Pancreas (tissue), 10 donors: ENCODE data around the gene ACTL10. TPM values are rescaled to one million over a fixed set of nuclear protein-coding genes. Genes with fewer than 3 reads are reported as not detected.

Experiments used
- ATAC-seq, 4 donors: fragments of 200-7000 bp; cut with Tn5 transposase; one replicate each; pipeline versions ENCODE4 v1.8.0 to v1.9.1; 2020; ENCODE audit warnings: mild to moderate bottlenecking in 4 of 4, moderate library complexity in 4 of 4
- DNase-seq, 6 donors: peaks; one replicate each; pipeline ENCODE4 v3.0.0-alpha.2; 2020
- FAIRE-seq: peaks from 2 replicates; lab custom pipeline; 2012; peaks lifted over from hg19 to GRCh38; lab: Jason Lieb, UNC
- H3K27ac ChIP-seq, 4 donors: fragments of 200-600 bp; sonication (generic); 1 replicate in 3 of 4; 2 replicates in 1 of 4; pipeline versions ENCODE4 v1.5.0 to v1.8.0; 2020
- H3K27me3 ChIP-seq, 4 donors: fragments of 200-600 bp; one replicate each; pipeline ENCODE4 v1.8.0; 2021
- H3K36me3 ChIP-seq, 3 donors: fragments of 200-600 bp; sonication (generic) in 1 of 3; one replicate each; pipeline versions ENCODE4 v1.5.0 to v1.8.0; 2020 to 2021
- H3K4me1 ChIP-seq, 3 donors: fragments of 200-600 bp; one replicate each; pipeline ENCODE4 v1.8.0; 2021
- H3K4me3 ChIP-seq, 4 donors: fragments of 200-600 bp; sonication (generic) in 2 of 4; one replicate each; pipeline versions ENCODE4 v1.5.0 to v1.8.0; 2020 to 2021
- H3K9me3 ChIP-seq, 4 donors: fragments of 200-600 bp; one replicate each; pipeline ENCODE4 v1.8.0; 2021
- WGBS, 2 donors: extraction: QIAGEN DNeasy Blood & Tissue Kit; methylation state at CpG; one replicate each; pipeline ENCODE4 v1.1.7; 2013; 5-methylcytosine and 5-hydroxymethylcytosine counted together
- intact Hi-C, 3 donors: fragments of 100-400 bp; cut with DNase I; formaldehyde crosslinking; loops; one replicate each; pipeline versions ENCODE4 v1.11.1 to v1.14.2; 2022
- polyA plus RNA-seq, 2 donors: library from polyadenylated mRNA; stranded (reverse); fragments of 200-250 nt; gene quantifications; one replicate each; pipeline ENCODE4 v1.2.3, GENCODE V29; 2013
- total RNA-seq, 6 donors: library from RNA; stranded (reverse); fragmentation: NEBNext Ultra II Directional in 4 of 6; extraction: Animal tissue kit (Norgen Biotek cat#: 25700) in 4 of 6; gene quantifications; one replicate each; pipeline versions ENCODE4 v1.2.1 to v1.2.4, GENCODE V29; 2021 to 2023
- TF ChIP-seq, protein P1 (sequence below), 4 donors: fragments of 200-600 bp; sonication (generic) in 3 of 4; IDR thresholded peaks; one replicate each; pipeline versions ENCODE4 v1.5.0 to v1.8.0; 2021; ENCODE audit warnings: antibody characterized with exemption in 4 of 4
- donor health status: healthy with polysubstance abuse.
- donor health status: DM: no; HTN: no; CAD: no; lungs with moderate emphysema.
- donor health status: DM: no; HTN: no; CAD: no.
- donor health status: control.
- donor health status: control.
- donor health status: Bipolar disorder and iron deficiency.
- donor health status: DM: yes; HTN: yes; CAD: no.
- donor health status: DM: no; HTN: no; CAD: no.
- donor health status: DM: no; HTN: no; CAD: no.
- donor health status: DM: yes; HTN: yes; CAD: no.

The ACTL10 gene
- total and polyA plus RNA-seq, 8 donors: 1.6 to 3.5 (median 2.6) TPM

DNA sequence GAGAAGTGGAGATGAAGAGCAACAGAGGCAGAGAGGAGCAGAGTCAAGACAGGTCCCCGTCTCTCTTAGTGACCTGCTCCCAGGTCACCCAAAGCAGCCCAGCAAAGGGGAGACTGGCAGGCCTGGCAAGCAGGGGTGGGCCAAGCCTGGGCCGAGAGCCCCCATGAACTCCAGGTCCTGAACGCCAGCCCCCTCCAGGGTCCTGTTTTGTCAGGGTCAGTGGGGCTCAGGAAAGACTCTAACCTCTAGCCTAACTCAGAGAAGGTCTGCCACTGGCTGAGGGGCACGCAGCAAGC is 6.3 kb downstream of the ACTL10 start:
- FAIRE-seq: no peak
- Histone ChIP-seq H3K27ac (no peak overlapping the region), H3K36me3 (no peaks in the 10 kb centered on the region), H3K9me3 (no peaks in the 10 kb centered on the region), H3K27me3 (no peaks in the 10 kb centered on the region), H3K4me1 (peaks cover 0 to 9% (median 0%) of the 10 kb centered on the region in 3 donors), H3K4me3 (peak overlapping the region in 2 of 4 donors; percentile 72 to 73)
- ATAC-seq: no peak
- 39 to 71% methylated on average over 4 of the region's 4 CpGs for WGBS, 2 donors
- intact Hi-C loops: loop anchor here in 2 of 3 donors (5.0 to 10.0 kb wide), 2 partner anchors 132 to 221 kb away; no protein-coding TSS in a partner anchor
- DNase-seq: peak in 1 of 6 donors; percentile 4
- TF ChIP-seq, protein P1, sequence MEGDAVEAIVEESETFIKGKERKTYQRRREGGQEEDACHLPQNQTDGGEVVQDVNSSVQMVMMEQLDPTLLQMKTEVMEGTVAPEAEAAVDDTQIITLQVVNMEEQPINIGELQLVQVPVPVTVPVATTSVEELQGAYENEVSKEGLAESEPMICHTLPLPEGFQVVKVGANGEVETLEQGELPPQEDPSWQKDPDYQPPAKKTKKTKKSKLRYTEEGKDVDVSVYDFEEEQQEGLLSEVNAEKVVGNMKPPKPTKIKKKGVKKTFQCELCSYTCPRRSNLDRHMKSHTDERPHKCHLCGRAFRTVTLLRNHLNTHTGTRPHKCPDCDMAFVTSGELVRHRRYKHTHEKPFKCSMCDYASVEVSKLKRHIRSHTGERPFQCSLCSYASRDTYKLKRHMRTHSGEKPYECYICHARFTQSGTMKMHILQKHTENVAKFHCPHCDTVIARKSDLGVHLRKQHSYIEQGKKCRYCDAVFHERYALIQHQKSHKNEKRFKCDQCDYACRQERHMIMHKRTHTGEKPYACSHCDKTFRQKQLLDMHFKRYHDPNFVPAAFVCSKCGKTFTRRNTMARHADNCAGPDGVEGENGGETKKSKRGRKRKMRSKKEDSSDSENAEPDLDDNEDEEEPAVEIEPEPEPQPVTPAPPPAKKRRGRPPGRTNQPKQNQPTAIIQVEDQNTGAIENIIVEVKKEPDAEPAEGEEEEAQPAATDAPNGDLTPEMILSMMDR (IDR thresholded peaks at IDR 0.05): no peak

DNA sequence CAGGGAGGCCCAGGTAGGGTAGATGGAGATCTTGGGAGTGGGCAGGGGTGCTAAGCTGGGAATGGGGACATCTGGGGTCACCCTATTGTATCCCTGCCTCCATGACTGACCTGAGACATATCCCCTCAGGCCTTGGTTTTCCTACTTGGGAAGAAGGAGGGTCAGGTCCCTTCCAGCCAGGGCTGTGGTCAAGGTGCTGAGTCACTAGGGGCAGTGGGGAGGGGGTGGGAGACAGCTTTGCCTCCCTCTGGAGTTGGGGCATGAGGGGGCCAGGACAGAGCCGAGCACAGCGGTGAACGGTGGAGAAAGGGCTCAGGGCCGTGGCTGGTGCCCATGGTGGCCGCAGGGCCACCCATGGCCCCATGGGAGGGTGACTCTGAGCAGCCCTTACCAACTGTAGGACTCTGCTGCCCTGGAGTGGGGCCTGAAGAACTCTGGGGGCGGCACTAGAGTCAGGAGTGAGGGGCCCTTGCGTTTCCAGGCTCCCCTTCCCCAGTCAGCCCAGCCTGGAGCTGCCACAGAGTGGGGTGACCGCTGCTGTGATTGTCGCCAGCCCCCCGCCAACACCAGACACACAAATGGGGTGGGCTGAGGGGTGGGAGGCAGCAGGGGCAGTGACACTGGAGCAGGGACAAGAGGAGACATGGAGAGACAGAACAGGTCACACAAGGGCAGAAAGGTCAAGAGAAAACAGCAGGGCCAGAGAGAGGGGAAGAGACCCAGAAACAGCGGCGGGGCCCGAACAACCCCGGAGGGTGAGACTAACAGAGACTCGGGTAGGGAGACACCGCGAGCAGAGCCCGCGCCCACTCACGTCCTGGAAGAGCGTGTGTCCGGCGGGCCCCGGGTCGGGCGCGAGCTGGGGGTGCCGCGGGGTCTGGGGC is 6.9 kb downstream of the ACTL10 start:
- H3K27me3 ChIP-seq: no peaks in the 10 kb centered on the region
- H3K27ac ChIP-seq: peak overlapping the region in 3 of 4 donors; percentile 28 to 55 (median 52)
- peak; percentile 7 to 23 (median 13) for ATAC-seq
- peak in 1 of 6 donors; percentile 5 for DNase-seq
- whole genome bisulfite sequencing, 2 donors: 10 to 17% methylated on average over 15 to 29 of the region's 29 CpGs
- FAIRE-seq: no peak
- H3K9me3 ChIP-seq: no peaks in the 10 kb centered on the region
- peaks cover 0 to 9% (median 0%) of the 10 kb centered on the region in 3 donors for H3K4me1 ChIP-seq
- no peaks in the 10 kb centered on the region for H3K36me3 ChIP-seq
- TF ChIP-seq, protein P1 (IDR thresholded peaks at IDR 0.05): no peak
- H3K4me3 ChIP-seq: peak overlapping the region; percentile 58 to 73 (median 72)
- intact Hi-C loops: loop anchor here in 2 of 3 donors (5.0 to 10.0 kb wide), 2 partner anchors 131 to 221 kb away; no protein-coding TSS in a partner anchor

DNA sequence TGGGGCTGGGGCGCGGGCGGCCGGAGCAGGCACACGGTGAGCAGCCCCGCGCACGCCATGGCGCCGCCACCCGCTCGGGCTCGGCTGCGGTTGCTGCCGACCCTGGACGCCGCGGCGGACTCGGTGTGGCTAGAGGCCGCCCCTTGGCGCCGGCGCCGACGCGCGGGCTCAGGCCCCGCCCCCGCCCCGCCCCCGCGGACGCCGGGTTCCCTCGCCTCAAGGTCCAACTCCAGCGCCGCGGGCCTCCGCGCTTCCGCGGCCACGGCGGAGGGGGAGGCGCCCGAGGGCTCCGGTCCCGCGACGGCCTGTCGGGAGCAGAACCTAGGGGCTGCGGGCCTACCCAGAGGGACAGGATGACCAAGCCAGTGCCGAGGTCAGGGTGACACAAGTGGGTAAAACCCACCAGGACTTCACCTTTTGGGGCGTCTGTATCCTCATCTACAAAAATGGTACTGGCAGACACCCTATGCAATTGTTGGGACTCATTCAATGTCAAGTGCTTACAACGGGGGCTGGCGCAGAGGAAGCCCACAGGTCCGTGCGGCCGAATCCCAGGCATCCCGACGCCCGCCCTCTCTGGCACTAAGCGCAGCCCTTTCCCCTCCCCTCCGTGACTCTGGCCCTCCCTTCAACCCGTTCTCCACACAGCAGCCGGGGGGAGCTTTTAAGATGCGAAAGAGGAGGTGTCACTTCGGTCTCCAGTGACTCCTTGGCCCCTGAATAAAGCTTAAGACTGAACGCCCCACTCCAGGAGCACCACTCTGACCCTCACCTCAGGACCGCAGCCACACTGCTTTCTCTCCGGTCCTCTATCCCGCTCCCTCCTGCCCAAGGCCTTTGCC is 7.8 kb downstream of the ACTL10 start, which contains the start of gene NECAB3:
NECAB3 (minus strand) TSS at position 135 of the 842 bp plus-strand sequence; CDS start at position 59, 76 bp downstream.
- DNase-seq (peak; percentile 74 to 95 (median 88)), ATAC-seq (peak; percentile 90 to 94 (median 92)), FAIRE-seq (no peak)
- intact Hi-C loops: loop anchor here in 2 of 3 donors (5.0 to 10.0 kb wide), 2 partner anchors 130 to 222 kb away; no protein-coding TSS in a partner anchor
- H3K9me3 ChIP-seq: no peaks in the 10 kb centered on the region
- 6 to 7% methylated on average over 36 to 73 of the region's 73 CpGs for WGBS, 2 donors
- H3K27ac ChIP-seq: peak within 1 kb of the TSS in 3 of 4 donors; percentile 45 to 59 (median 55)
- H3K4me1 ChIP-seq: peaks cover 0 to 9% (median 0%) of the 10 kb centered on the region in 3 donors
- no peaks in the 10 kb centered on the region for H3K27me3 ChIP-seq
- TF ChIP-seq, protein P1 (IDR thresholded peaks at IDR 0.05): no peak
- no peaks in the 10 kb centered on the region for H3K36me3 ChIP-seq
- peak within 1 kb of the TSS; percentile 58 to 73 (median 72) for H3K4me3 ChIP-seq

DNA sequence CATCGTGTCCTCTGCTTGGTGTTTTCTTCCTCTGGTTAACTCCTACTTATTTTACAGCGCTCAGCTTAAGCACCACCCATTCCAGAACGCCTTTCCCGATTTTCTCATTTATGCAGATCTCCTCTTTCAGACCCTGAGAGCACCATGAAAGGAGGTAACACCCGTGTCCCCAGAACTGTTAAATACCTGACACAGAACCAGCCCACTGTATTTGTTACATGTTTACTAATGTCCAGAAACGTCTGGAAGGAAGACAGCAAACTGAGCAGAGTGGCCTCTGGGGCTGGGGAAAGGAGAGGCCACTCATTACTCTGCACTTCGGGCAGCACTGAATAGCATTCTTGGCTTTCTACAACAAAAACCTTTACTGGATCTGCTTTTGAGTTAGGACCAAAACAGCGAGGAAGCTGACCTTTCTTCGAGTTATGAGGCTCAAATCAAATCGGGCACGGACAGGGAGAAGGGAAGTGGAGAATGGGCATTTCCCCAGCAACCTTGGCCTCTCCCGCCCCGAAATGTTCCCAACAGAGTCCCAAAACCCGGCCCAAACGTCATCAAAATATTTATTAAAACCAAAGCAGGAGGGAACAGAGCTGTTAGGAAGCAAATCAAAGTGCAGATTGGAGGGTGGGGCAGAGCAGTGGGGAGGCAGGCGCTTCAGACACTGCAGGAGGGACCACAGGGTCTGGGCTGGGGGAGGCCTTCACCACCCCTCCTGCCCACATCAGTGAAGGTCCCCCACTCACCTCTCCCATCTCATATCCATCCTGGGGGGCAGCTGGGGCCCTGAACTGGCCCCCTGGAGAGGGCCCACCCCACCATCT is 8.6 kb downstream of the ACTL10 start:
- intact Hi-C loops: loop anchor here in 1 of 3 donors (10.0 kb wide), 1 partner anchor 129 kb away; no protein-coding TSS in a partner anchor
- 58 to 65% methylated on average over 16 of the region's 16 CpGs for WGBS, 2 donors
- no peak for FAIRE-seq

More for the DNA sequence above, 8.6 kb downstream of the ACTL10 start:
- DNase-seq (no peak), ATAC-seq (no peak)
- H3K27me3 ChIP-seq: no peaks in the 10 kb centered on the region
- peak overlapping the region in 2 of 4 donors; percentile 29 to 59 for H3K27ac ChIP-seq
- TF ChIP-seq, protein P1 (IDR thresholded peaks at IDR 0.05): no peak
- H3K4me1 ChIP-seq: peaks cover 0 to 9% (median 0%) of the 10 kb centered on the region in 3 donors
- no peaks in the 10 kb centered on the region for H3K36me3 ChIP-seq
- H3K9me3 ChIP-seq: no peaks in the 10 kb centered on the region
- H3K4me3 ChIP-seq: peak overlapping the region in 3 of 4 donors; percentile 71 to 73 (median 72)
